ENCODE data around the gene TACC2. TPM values are rescaled to one million over a fixed set of nuclear protein-coding genes. Genes with fewer than 3 reads are reported as not detected.

TACC2 gene
- total RNA-seq, 5 donors from 2014 or later (not counting 1 experiment from before 2014, with no cell fraction given) = 0.46 to 0.70 (median 0.60) TPM; not detected in 2

DNA sequence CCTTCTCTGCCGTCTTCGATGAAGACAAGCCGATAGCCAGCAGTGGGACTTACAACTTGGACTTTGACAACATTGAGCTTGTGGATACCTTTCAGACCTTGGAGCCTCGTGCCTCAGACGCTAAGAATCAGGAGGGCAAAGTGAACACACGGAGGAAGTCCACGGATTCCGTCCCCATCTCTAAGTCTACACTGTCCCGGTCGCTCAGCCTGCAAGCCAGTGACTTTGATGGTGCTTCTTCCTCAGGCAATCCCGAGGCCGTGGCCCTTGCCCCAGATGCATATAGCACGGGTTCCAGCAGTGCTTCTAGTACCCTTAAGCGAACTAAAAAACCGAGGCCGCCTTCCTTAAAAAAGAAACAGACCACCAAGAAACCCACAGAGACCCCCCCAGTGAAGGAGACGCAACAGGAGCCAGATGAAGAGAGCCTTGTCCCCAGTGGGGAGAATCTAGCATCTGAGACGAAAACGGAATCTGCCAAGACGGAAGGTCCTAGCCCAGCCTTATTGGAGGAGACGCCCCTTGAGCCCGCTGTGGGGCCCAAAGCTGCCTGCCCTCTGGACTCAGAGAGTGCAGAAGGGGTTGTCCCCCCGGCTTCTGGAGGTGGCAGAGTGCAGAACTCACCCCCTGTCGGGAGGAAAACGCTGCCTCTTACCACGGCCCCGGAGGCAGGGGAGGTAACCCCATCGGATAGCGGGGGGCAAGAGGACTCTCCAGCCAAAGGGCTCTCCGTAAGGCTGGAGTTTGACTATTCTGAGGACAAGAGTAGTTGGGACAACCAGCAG, 221.7 kb downstream of the TACC2 start:
- ChIA-PET CTCF (no interaction called here), POLR2A (no interaction called here)
- Mint-ChIP-seq H3K36me3 (no peaks in the 10 kb centered on the region), H3K4me1 (no peaks in the 10 kb centered on the region), H3K9me3 (no peaks in the 10 kb centered on the region), H3K27me3 (peaks cover 11% of the 10 kb centered on the region in 2 donors), H3K4me3 (no peak overlapping the region), H3K27ac (no peak overlapping the region)
- Histone ChIP-seq H3K27ac (ENCODE audit: low read length) (no peak overlapping the region), H3K9me3 (no peaks in the 10 kb centered on the region), H3K4me1 (ENCODE audit: control insufficient read depth in 1 of 2, extremely low read depth in 1 of 2, insufficient read depth in 2 of 2, low read length in 2 of 2) (no peaks in the 10 kb centered on the region), H3K4me3 (ENCODE audit: control insufficient read depth in 1 of 2, extremely low read depth in 1 of 2, low read length in 1 of 2) (no peak overlapping the region), H3K27me3 (replicated peaks in 1 of 2; ENCODE audit: control insufficient read depth in 2 of 2, extremely low read depth in 1 of 2, insufficient read depth in 2 of 2, low read length in 1 of 2) (peaks cover 0 to 18% of the 10 kb centered on the region in 2 experiments), H3K36me3 (ENCODE audit: control insufficient read depth in 2 of 2, extremely low read depth in 1 of 2, insufficient read depth in 1 of 2, low read length in 1 of 2) (no peaks in the 10 kb centered on the region)
- WGBS (ENCODE audit: insufficient coverage) = 89% methylated on average over 20 of the region's 30 CpGs
- DNase-seq = no peak
- ATAC-seq (replicated peaks in 1 of 4) = no peak

DNA sequence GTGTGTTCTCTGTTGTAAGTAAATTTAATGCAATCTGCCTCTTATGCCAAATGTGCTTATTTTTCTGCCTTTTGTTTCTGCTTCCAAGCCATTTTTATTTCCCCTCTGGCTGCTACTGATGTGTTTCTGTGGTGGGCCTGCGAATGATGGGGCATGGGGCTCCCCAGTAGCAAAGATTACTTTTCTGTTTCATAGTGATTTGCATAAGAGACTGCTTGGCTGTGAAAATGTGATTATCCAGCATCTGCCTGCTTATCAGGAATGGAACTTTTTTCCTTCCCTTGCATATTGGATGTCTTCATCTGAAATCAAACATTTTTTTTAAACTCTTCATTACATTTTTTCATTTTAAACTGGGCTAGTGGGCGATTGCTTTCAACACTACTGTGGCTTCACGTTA, 224.4 kb downstream of the TACC2 start:
- WGBS (ENCODE audit: insufficient coverage) = 72% methylated on average over 2 of the region's 3 CpGs
- ATAC-seq (replicated peaks in 1 of 4) (no peak), DNase-seq (no peak)
- POLR2A ChIA-PET = no interaction called here
- H3K27ac Mint-ChIP-seq = no peak overlapping the region
- H3K4me1 ChIP-seq (ENCODE audit: control insufficient read depth in 1 of 2, extremely low read depth in 1 of 2, insufficient read depth in 2 of 2, low read length in 2 of 2) = no peaks in the 10 kb centered on the region
- no peaks in the 10 kb centered on the region for H3K36me3 ChIP-seq (ENCODE audit: control insufficient read depth in 2 of 2, extremely low read depth in 1 of 2, insufficient read depth in 1 of 2, low read length in 1 of 2)
- CTCF ChIA-PET = no interaction called here
- no peak overlapping the region for H3K4me3 ChIP-seq (ENCODE audit: control insufficient read depth in 1 of 2, extremely low read depth in 1 of 2, low read length in 1 of 2)
- H3K4me3 Mint-ChIP-seq = no peak overlapping the region
- peaks cover 0 to 32% of the 10 kb centered on the region in 2 experiments for H3K27me3 ChIP-seq (replicated peaks in 1 of 2; ENCODE audit: control insufficient read depth in 2 of 2, extremely low read depth in 1 of 2, insufficient read depth in 2 of 2, low read length in 1 of 2)
- no peaks in the 10 kb centered on the region for H3K36me3 Mint-ChIP-seq
- no peaks in the 10 kb centered on the region for H3K9me3 ChIP-seq
- no peaks in the 10 kb centered on the region for H3K9me3 Mint-ChIP-seq
- H3K4me1 Mint-ChIP-seq = no peaks in the 10 kb centered on the region
- H3K27ac ChIP-seq (ENCODE audit: low read length) = no peak overlapping the region
- peaks cover 6 to 14% of the 10 kb centered on the region in 2 donors for H3K27me3 Mint-ChIP-seq

DNA sequence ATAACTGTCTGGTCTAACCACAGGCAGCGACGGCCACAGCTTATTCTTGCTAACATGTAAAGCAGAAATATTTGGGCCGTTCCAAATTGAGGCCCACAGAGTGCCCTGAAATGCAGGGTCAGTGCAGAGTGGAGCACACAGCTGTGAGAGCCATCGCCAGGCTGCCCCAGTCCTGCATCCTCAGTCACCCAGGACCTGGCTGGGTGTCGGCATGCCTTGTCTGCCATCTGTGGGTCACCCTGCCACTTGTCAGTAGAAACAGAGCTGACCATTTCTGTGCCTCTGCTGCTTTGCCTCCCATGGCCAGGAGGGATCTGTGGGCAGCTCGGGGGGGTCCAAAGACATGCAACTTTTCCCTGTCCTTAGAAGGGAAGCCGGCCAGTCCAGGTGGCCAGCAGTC, 224.8 kb downstream of the TACC2 start:
- H3K4me1 Mint-ChIP-seq = no peaks in the 10 kb centered on the region
- CTCF ChIA-PET = no interaction called here

DNA sequence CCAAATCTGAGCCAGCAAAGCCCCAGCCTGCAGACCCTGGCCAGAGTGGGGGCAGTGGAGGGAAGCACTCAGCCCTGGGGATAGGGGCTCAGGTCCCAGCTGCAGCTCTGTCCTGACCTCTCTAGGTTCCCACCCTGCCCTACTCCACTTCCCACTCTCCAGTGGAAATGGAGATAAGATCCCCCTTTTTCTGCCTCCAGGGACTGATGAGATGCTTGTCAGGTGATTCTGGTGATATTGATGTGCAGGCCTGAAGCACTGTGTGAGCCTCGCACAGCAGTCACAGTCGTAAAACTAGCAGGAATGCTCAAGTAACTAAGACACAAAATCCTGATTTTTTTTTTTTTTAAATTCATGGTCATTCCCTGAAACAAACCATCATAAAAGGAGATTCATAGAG, 227.1 kb downstream of the TACC2 start:
- Mint-ChIP-seq H3K27me3 (peaks cover 8 to 14% of the 10 kb centered on the region in 2 donors), H3K4me3 (no peak overlapping the region), H3K36me3 (no peaks in the 10 kb centered on the region), H3K4me1 (no peaks in the 10 kb centered on the region), H3K9me3 (no peaks in the 10 kb centered on the region), H3K27ac (no peak overlapping the region)
- ATAC-seq (replicated peaks in 1 of 4) (no peak), DNase-seq (no peak)
- Histone ChIP-seq H3K36me3 (ENCODE audit: control insufficient read depth in 2 of 2, extremely low read depth in 1 of 2, insufficient read depth in 1 of 2, low read length in 1 of 2) (no peaks in the 10 kb centered on the region), H3K4me3 (ENCODE audit: control insufficient read depth in 1 of 2, extremely low read depth in 1 of 2, low read length in 1 of 2) (no peak overlapping the region), H3K9me3 (no peaks in the 10 kb centered on the region), H3K4me1 (ENCODE audit: control insufficient read depth in 1 of 2, extremely low read depth in 1 of 2, insufficient read depth in 2 of 2, low read length in 2 of 2) (no peaks in the 10 kb centered on the region), H3K27ac (ENCODE audit: low read length) (no peak overlapping the region), H3K27me3 (replicated peaks in 1 of 2; ENCODE audit: control insufficient read depth in 2 of 2, extremely low read depth in 1 of 2, insufficient read depth in 2 of 2, low read length in 1 of 2) (peaks cover 0 to 32% of the 10 kb centered on the region in 2 experiments)
- no CpG with 5 or more reads among the region's 2 CpGs for WGBS (ENCODE audit: insufficient coverage)
- POLR2A ChIA-PET = no interaction called here
- CTCF ChIA-PET = no interaction called here

More for the DNA sequence above, 224.8 kb downstream of the TACC2 start:
- H3K27me3 ChIP-seq (replicated peaks in 1 of 2; ENCODE audit: control insufficient read depth in 2 of 2, extremely low read depth in 1 of 2, insufficient read depth in 2 of 2, low read length in 1 of 2) = peaks cover 0 to 33% of the 10 kb centered on the region in 2 experiments
- H3K9me3 Mint-ChIP-seq = no peaks in the 10 kb centered on the region
- ATAC-seq (replicated peaks in 1 of 4) (no peak), DNase-seq (no peak)
- no peaks in the 10 kb centered on the region for H3K4me1 ChIP-seq (ENCODE audit: control insufficient read depth in 1 of 2, extremely low read depth in 1 of 2, insufficient read depth in 2 of 2, low read length in 2 of 2)
- 80% methylated on average over 6 of the region's 7 CpGs for WGBS (ENCODE audit: insufficient coverage)
- no peak overlapping the region for H3K27ac ChIP-seq (ENCODE audit: low read length)
- no peak overlapping the region for H3K27ac Mint-ChIP-seq
- no peak overlapping the region for H3K4me3 ChIP-seq (ENCODE audit: control insufficient read depth in 1 of 2, extremely low read depth in 1 of 2, low read length in 1 of 2)
- H3K36me3 Mint-ChIP-seq = no peaks in the 10 kb centered on the region
- POLR2A ChIA-PET = no interaction called here
- H3K36me3 ChIP-seq (ENCODE audit: control insufficient read depth in 2 of 2, extremely low read depth in 1 of 2, insufficient read depth in 1 of 2, low read length in 1 of 2) = no peaks in the 10 kb centered on the region
- no peaks in the 10 kb centered on the region for H3K9me3 ChIP-seq
- peaks cover 8 to 14% of the 10 kb centered on the region in 2 donors for H3K27me3 Mint-ChIP-seq
- no peak overlapping the region for H3K4me3 Mint-ChIP-seq

DNA sequence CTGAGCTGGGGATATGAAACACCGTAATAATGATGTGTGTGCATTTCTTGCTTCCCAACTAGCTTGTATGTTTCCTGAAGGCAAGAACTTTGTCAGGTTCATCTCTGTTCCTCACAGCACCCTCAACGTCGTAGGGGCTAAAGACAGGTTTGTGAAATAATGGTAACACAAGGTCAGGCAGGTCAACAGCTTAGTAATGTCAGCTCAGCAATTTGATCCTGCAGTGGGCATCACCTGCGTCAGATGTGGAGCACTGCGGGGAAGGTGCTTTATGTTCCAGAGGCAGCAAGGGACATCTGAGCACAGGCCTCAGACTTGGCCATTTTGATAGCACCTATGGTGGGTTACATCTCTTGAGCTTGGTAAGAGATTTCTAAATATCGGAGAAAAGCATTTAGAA, 230.4 kb downstream of the TACC2 start:
- Mint-ChIP-seq H3K27ac (no peak overlapping the region), H3K4me3 (no peak overlapping the region), H3K27me3 (peaks cover 8 to 11% of the 10 kb centered on the region in 2 donors), H3K4me1 (no peaks in the 10 kb centered on the region), H3K36me3 (no peaks in the 10 kb centered on the region), H3K9me3 (no peaks in the 10 kb centered on the region)
- H3K27me3 ChIP-seq (replicated peaks in 1 of 2; ENCODE audit: control insufficient read depth in 2 of 2, extremely low read depth in 1 of 2, insufficient read depth in 2 of 2, low read length in 1 of 2) = peaks cover 0 to 25% of the 10 kb centered on the region in 2 experiments
- 94% methylated on average over 5 of the region's 6 CpGs for WGBS (ENCODE audit: insufficient coverage)
- no peaks in the 10 kb centered on the region for H3K4me1 ChIP-seq (ENCODE audit: control insufficient read depth in 1 of 2, extremely low read depth in 1 of 2, insufficient read depth in 2 of 2, low read length in 2 of 2)
- no peak overlapping the region for H3K27ac ChIP-seq (ENCODE audit: low read length)
- no peaks in the 10 kb centered on the region for H3K36me3 ChIP-seq (ENCODE audit: control insufficient read depth in 2 of 2, extremely low read depth in 1 of 2, insufficient read depth in 1 of 2, low read length in 1 of 2)
- ChIA-PET CTCF (no interaction called here), POLR2A (no interaction called here)
- DNase-seq (no peak), ATAC-seq (replicated peaks in 1 of 4) (no peak)
- H3K4me3 ChIP-seq (ENCODE audit: control insufficient read depth in 1 of 2, extremely low read depth in 1 of 2, low read length in 1 of 2) = no peak overlapping the region
- H3K9me3 ChIP-seq = no peaks in the 10 kb centered on the region

DNA sequence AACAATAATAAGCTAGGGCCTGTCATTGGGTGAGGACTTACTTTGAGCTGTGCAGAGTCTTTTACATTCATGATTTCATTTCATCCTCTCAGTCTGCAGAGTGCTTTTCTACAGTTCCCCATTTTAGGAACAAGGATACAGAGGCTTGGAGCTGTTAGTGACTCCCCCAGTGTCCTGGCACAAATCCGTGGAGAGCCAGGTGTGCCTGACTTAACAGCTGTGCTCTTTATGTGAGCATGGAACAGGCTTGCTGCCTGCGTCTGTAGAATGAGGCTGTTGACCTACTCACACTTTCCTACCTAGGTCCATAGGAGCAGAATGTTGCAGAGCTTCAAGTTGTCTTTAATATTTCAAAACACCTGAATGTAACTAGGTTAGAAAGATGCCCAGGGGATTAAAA, 231.8 kb downstream of the TACC2 start:
- no peak overlapping the region for H3K27ac Mint-ChIP-seq
- CTCF ChIA-PET = no interaction called here
- POLR2A ChIA-PET = no interaction called here

More for the DNA sequence above, 231.8 kb downstream of the TACC2 start:
- H3K4me3 Mint-ChIP-seq = no peak overlapping the region
- no peaks in the 10 kb centered on the region for H3K9me3 ChIP-seq
- DNase-seq (no peak), ATAC-seq (replicated peaks in 1 of 4) (no peak)
- H3K27ac ChIP-seq (ENCODE audit: low read length) = no peak overlapping the region
- no peak overlapping the region for H3K4me3 ChIP-seq (ENCODE audit: control insufficient read depth in 1 of 2, extremely low read depth in 1 of 2, low read length in 1 of 2)
- no peaks in the 10 kb centered on the region for H3K36me3 ChIP-seq (ENCODE audit: control insufficient read depth in 2 of 2, extremely low read depth in 1 of 2, insufficient read depth in 1 of 2, low read length in 1 of 2)
- peaks cover 9 to 11% of the 10 kb centered on the region in 2 donors for H3K27me3 Mint-ChIP-seq
- no peaks in the 10 kb centered on the region for H3K4me1 Mint-ChIP-seq
- peaks cover 0 to 29% of the 10 kb centered on the region in 2 experiments for H3K27me3 ChIP-seq (replicated peaks in 1 of 2; ENCODE audit: control insufficient read depth in 2 of 2, extremely low read depth in 1 of 2, insufficient read depth in 2 of 2, low read length in 1 of 2)
- no peaks in the 10 kb centered on the region for H3K9me3 Mint-ChIP-seq
- no peaks in the 10 kb centered on the region for H3K36me3 Mint-ChIP-seq
- no CpG with 5 or more reads among the region's 2 CpGs for WGBS (ENCODE audit: insufficient coverage)
- no peaks in the 10 kb centered on the region for H3K4me1 ChIP-seq (ENCODE audit: control insufficient read depth in 1 of 2, extremely low read depth in 1 of 2, insufficient read depth in 2 of 2, low read length in 2 of 2)
